SK-N-MC (cell line): ENCODE data around the gene KIF18A.

Source experiments
- EZH2 ChIP-seq: fragments of 200-600 bp; sonication (generic); IDR thresholded peaks from one replicate; pipeline ENCODE4 v1.6.1; 2017; ENCODE audit warnings: antibody characterized with exemption
- FOXP2 ChIP-seq: optimal IDR thresholded peaks from 2 replicates; pipeline ENCODE3; 2011; ENCODE audit warnings: mild to moderate bottlenecking, moderate library complexity; ENCODE audit not compliant: insufficient read depth; ENCODE audit errors: extremely low read length, control extremely low read depth
- POLR2AphosphoS5 ChIP-seq: IDR thresholded peaks from 2 replicates; pipeline ENCODE4 v1.6.1; 2012; ENCODE audit warnings: mild to moderate bottlenecking, low read depth, low read length, borderline replicate concordance

DNA sequence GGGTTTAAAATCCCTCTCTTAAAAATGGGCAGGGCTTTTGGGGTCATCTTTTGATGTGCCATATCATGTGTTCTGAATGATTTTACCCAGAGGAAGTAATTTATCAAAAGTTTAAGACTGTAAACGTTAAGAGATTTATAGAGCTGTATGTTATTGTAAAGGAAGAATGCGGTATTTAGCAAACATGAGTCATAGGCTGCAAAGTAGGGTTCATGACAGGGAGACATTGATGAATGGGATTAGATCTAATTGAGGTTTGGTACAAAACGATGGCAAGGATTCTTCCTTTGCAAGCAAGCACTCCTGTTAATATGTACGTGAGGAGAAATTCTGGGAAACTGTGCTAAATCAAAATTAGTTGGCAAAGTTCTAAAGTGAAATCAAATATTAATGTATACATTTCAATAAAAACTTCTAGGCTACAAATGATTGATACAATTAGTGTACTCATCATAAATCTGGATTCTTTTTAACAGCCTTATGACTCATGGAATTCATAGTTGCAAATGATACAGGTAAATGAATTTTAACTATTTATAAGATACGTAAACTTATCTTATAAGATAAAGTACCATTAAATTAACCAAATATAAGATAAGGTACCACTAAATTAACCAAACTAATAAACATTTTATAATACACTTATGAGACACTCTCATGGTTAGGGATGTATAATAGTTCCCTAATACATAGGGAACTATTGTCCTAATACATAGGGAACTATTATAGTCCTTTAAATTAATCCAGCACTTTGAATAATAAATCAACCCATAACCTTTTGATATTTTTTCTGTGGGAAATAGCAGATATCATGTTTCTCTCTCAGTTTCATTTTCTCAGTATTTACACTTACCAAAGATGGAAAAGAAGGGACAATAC is 58.4 kb downstream of the KIF18A start:
- no peak for TF ChIP-seq POLR2AphosphoS5
- no peak for TF ChIP-seq EZH2
- no peak for TF ChIP-seq FOXP2
